Prostate gland (tissue), 2 donors: ENCODE measurements around the gene MUC15.

Experiments
- CTCF ChIP-seq, 4 experiments: fragments of 200-600 bp in 2 of 4; fragments of 450-650 bp in 2 of 4; sonication (generic) in 2 of 4; IDR thresholded peaks; 1 replicate in 3 of 4; 2 replicates in 1 of 4; pipeline ENCODE4 v1.5.1; 2016 to 2019; ENCODE audit warnings: antibody characterized with exemption in 4 of 4, mild to moderate bottlenecking in 2 of 4, moderate library complexity in 2 of 4
- POLR2A ChIP-seq: fragments of 450-650 bp; IDR thresholded peaks from one replicate; pipeline ENCODE4 v1.6.1; 2016; ENCODE audit warnings: antibody characterized with exemption, mild to moderate bottlenecking

GRCh38 chr11:26575946-26576345 lies 3.9 kb upstream of the MUC15 start:
- TF ChIP-seq CTCF (IDR thresholded peaks at IDR 0.05) = no peak
- TF ChIP-seq POLR2A = no peak
